Measurements from ENCODE around the gene ST6GALNAC3. TPM values are rescaled to one million over a fixed set of nuclear protein-coding genes. Genes with fewer than 3 reads are reported as not detected.

ST6GALNAC3 gene
- total RNA-seq, 2 donors from 2014 or later: 6.3 to 7.6 TPM

- WGBS, 2 experiments (ENCODE audit: insufficient coverage in 1 of 2, insufficient read length in 1 of 2): 87% methylated on average over 2 of the region's 2 CpGs; no CpG with 5 or more reads in 1 of the 2 experiments
- peaks cover 5% of the 10 kb centered on the region for H3K27me3 Mint-ChIP-seq (ENCODE audit: insufficient read depth)
- Histone ChIP-seq H3K9ac (ENCODE audit: extremely low read depth, low read length, poor library complexity, severe bottlenecking) (no peak overlapping the region), H3K27ac (ENCODE audit: low read depth, low read length) (no peak overlapping the region), H3K27me3 (ENCODE audit: control insufficient read depth, insufficient read depth, low read length, poor library complexity, severe bottlenecking) (no peaks in the 10 kb centered on the region), H3K36me3 (ENCODE audit: control insufficient read depth, insufficient read depth, low read length) (no peaks in the 10 kb centered on the region), H3K4me1 (ENCODE audit: control insufficient read depth, insufficient read depth, low read length) (no peaks in the 10 kb centered on the region), H3K9me3 (ENCODE audit: control insufficient read depth, low read length) (no peaks in the 10 kb centered on the region), H3K4me3 (ENCODE audit: low read length) (no peak overlapping the region)
- H3K9me3 Mint-ChIP-seq: no peaks in the 10 kb centered on the region
- DNase-seq: no peak
- no peak for TF ChIP-seq CTCF (conservative IDR thresholded peaks at IDR 0.05)
- no peak overlapping the region for H3K27ac Mint-ChIP-seq
- H3K4me1 Mint-ChIP-seq: no peaks in the 10 kb centered on the region
- no peak overlapping the region for H3K4me3 Mint-ChIP-seq
- no peaks in the 10 kb centered on the region for H3K36me3 Mint-ChIP-seq (ENCODE audit: low read depth)
Measured at GRCh38 chr1:76059451-76059850, 15.1 kb upstream of the ST6GALNAC3 start.

GRCh38 chr1:76065270-76065669 is 9.3 kb upstream of the ST6GALNAC3 start:
- TF ChIP-seq CTCF (conservative IDR thresholded peaks at IDR 0.05): no peak
- Mint-ChIP-seq H3K36me3 (ENCODE audit: low read depth) (no peaks in the 10 kb centered on the region), H3K4me1 (no peaks in the 10 kb centered on the region), H3K27me3 (ENCODE audit: insufficient read depth) (peaks cover 25% of the 10 kb centered on the region), H3K9me3 (no peaks in the 10 kb centered on the region), H3K27ac (no peak overlapping the region), H3K4me3 (no peak overlapping the region)
- H3K36me3 ChIP-seq (ENCODE audit: control insufficient read depth, insufficient read depth, low read length): no peaks in the 10 kb centered on the region
- no peaks in the 10 kb centered on the region for H3K9me3 ChIP-seq (ENCODE audit: control insufficient read depth, low read length)
- no peak overlapping the region for H3K9ac ChIP-seq (ENCODE audit: extremely low read depth, low read length, poor library complexity, severe bottlenecking)
- H3K27me3 ChIP-seq (ENCODE audit: control insufficient read depth, insufficient read depth, low read length, poor library complexity, severe bottlenecking): peaks cover 28% of the 10 kb centered on the region
- WGBS, 2 experiments (ENCODE audit: insufficient coverage in 1 of 2, insufficient read length in 1 of 2): 92 to 98% methylated on average over 2 to 3 of the region's 3 CpGs
- H3K4me1 ChIP-seq (ENCODE audit: control insufficient read depth, insufficient read depth, low read length): no peaks in the 10 kb centered on the region
- no peak overlapping the region for H3K27ac ChIP-seq (ENCODE audit: low read depth, low read length)
- H3K4me3 ChIP-seq (ENCODE audit: low read length): no peak overlapping the region
- no peak for DNase-seq

- Histone ChIP-seq H3K4me3 (ENCODE audit: low read length) (no peak overlapping the region), H3K4me1 (ENCODE audit: control insufficient read depth, insufficient read depth, low read length) (no peaks in the 10 kb centered on the region), H3K27ac (ENCODE audit: low read depth, low read length) (no peak overlapping the region), H3K9ac (ENCODE audit: extremely low read depth, low read length, poor library complexity, severe bottlenecking) (no peak overlapping the region), H3K36me3 (ENCODE audit: control insufficient read depth, insufficient read depth, low read length) (no peaks in the 10 kb centered on the region), H3K9me3 (ENCODE audit: control insufficient read depth, low read length) (no peaks in the 10 kb centered on the region), H3K27me3 (ENCODE audit: control insufficient read depth, insufficient read depth, low read length, poor library complexity, severe bottlenecking) (peaks cover 37% of the 10 kb centered on the region)
- Mint-ChIP-seq H3K4me1 (peaks cover 2% of the 10 kb centered on the region), H3K4me3 (no peak overlapping the region), H3K36me3 (ENCODE audit: low read depth) (no peaks in the 10 kb centered on the region), H3K9me3 (no peaks in the 10 kb centered on the region), H3K27ac (no peak overlapping the region), H3K27me3 (ENCODE audit: insufficient read depth) (peaks cover 32% of the 10 kb centered on the region)
- DNase-seq: no peak
- TF ChIP-seq CTCF (conservative IDR thresholded peaks at IDR 0.05): no peak
Measured at GRCh38 chr1:76066394-76066793, 8.2 kb upstream of the ST6GALNAC3 start.
